HFFc6 (cell line): ENCODE data around the gene ZNF683. TPM values are rescaled to one million over a fixed set of nuclear protein-coding genes. Genes with fewer than 3 reads are reported as not detected.
A peak's percentile ranks its signal among the peaks of the same experiment; 100 is the strongest.
"Not testable (repeated sequence)": the region's sequence is repeated elsewhere in the genome, so short reads cannot be mapped to it uniquely, and the experiment has no call there.

Experiments
- DNase-seq: peaks from one replicate; pipeline ENCODE4 v3.0.0-alpha.2; 2018
- H3K27ac Mint-ChIP-seq: 2 replicates; pipeline ENCODE4 v1.8.0; 2020; ENCODE audit warnings: mild to moderate bottlenecking, mixed read lengths
- H3K27me3 Mint-ChIP-seq: 2 replicates; pipeline ENCODE4 v1.8.0; 2021; ENCODE audit warnings: mild to moderate bottlenecking, moderate library complexity, mixed read lengths; ENCODE audit not compliant: insufficient read depth
- H3K36me3 Mint-ChIP-seq: 2 replicates; pipeline ENCODE4 v1.8.0; 2021; ENCODE audit warnings: low read depth, mixed read lengths
- H3K4me1 Mint-ChIP-seq: 2 replicates; pipeline ENCODE4 v1.8.0; 2020; ENCODE audit warnings: low read depth, mixed read lengths
- H3K4me3 Mint-ChIP-seq: 2 replicates; pipeline ENCODE4 v1.8.0; 2020; ENCODE audit warnings: mild to moderate bottlenecking, moderate library complexity, mixed read lengths
- H3K9me3 Mint-ChIP-seq: 2 replicates; pipeline ENCODE4 v1.8.0; 2020; ENCODE audit warnings: mild to moderate bottlenecking, mixed read lengths
- total RNA-seq, 6 experiments: library from RNA; stranded (reverse); fragmentation: NEBNext Ultra II Directional; extraction: Animal tissue kit (Norgen Biotek cat#: 25700); gene quantifications; 2 replicates in 1 of 6; 3 replicates in 5 of 6; pipeline ENCODE4 v1.2.3, GENCODE V29; 2021
- TF ChIP-seq, protein P1 (sequence below): fragments of 200-600 bp; sonication (generic); IDR thresholded peaks from 2 replicates; pipeline ENCODE4 v1.5.0; 2021; ENCODE audit warnings: antibody characterized with exemption, mild to moderate bottlenecking

The ZNF683 gene
- total RNA-seq, 6 experiments from 2014 or later: not detected

- H3K4me3 Mint-ChIP-seq: no peak overlapping the region
- no peak for DNase-seq
These were observed 35.4 kb downstream of the ZNF683 start for GRCh38 chr1:26337206-26337535.

DNA sequence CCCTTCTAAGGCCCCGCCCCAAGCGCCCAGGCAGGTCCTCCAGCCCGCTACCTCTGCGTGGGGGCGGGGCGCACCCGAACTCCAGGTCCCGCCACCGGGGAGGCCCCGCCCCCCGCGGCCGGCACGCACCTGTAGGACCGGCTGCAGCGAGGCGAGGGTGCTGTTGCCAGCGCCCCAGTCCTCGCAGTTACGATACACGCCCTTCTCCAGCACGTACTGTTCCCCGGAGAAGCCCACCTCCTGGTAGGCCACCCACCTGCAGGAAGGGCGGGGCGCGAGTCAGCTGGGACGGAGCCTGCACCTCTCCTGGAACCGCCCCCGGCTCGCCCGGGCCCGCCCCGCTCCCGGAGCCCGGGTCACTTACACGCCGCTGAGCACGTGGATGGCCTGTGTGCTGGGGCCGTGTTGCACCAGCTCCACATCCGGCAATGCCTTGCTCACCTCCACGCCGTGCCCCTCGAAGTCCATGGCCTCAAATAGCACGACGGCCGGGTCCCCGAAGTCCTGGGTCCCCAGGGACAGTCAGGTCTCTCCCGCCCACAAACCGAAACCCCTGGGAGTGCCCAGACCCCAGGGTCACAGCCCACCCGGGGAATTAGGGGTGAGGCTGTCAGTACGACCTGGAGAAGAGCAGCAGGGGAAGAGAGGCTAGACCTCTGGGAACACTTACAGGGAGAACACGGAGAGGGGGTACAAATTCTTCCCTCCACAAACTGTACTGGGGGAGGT is 35.9 kb downstream of the ZNF683 start:
- no peak for DNase-seq
- Mint-ChIP-seq H3K27ac (no peak overlapping the region), H3K4me3 (no peak overlapping the region; the same call in 1 of the 2 replicates)

More at GRCh38 chr1:26337206-26337535, 35.4 kb downstream of the ZNF683 start:
- Mint-ChIP-seq H3K36me3 (no peaks in the 10 kb centered on the region), H3K9me3 (no peaks in the 10 kb centered on the region), H3K27me3 (peaks cover 2% of the 10 kb centered on the region), H3K27ac (no peak overlapping the region), H3K4me1 (peaks cover 13% of the 10 kb centered on the region)
- TF ChIP-seq, protein P1, sequence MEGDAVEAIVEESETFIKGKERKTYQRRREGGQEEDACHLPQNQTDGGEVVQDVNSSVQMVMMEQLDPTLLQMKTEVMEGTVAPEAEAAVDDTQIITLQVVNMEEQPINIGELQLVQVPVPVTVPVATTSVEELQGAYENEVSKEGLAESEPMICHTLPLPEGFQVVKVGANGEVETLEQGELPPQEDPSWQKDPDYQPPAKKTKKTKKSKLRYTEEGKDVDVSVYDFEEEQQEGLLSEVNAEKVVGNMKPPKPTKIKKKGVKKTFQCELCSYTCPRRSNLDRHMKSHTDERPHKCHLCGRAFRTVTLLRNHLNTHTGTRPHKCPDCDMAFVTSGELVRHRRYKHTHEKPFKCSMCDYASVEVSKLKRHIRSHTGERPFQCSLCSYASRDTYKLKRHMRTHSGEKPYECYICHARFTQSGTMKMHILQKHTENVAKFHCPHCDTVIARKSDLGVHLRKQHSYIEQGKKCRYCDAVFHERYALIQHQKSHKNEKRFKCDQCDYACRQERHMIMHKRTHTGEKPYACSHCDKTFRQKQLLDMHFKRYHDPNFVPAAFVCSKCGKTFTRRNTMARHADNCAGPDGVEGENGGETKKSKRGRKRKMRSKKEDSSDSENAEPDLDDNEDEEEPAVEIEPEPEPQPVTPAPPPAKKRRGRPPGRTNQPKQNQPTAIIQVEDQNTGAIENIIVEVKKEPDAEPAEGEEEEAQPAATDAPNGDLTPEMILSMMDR: no peak

DNA sequence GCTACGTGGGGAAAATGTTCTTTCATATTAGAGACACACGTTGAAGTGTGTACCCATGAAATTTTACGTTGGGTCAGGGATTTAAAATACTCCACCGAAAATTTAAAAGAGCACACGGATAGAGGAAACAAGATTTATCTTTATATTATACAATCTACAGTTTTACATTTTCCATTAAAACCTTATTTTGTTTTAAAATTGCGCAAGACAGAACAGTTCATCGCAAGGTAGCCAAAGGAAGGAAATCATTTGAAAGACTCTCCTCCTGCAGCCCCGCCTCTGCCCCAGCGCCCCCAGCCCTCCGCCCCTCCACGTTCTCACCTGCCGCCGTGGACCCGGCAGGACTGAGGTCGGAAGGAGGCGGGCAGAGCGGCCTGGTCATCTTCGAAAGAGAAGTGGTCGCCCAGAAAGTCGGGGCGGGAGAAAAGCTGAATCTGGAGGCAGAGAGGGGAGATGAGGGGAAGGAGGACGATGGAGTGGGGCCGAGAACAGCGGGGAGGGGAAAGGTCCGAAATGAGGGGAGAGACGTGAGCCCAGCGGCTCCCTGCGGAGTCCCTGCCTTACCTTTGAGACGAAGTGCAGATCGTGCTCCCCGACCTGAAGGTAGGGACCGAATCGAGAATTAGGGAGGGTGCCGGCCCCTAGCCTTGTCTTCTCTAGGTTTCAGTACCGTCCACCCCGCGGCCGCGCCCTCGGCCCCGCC is 36.6 kb downstream of the ZNF683 start:
- Mint-ChIP-seq H3K27ac (no peak overlapping the region), H3K27me3 (peaks cover 2% of the 10 kb centered on the region), H3K36me3 (no peaks in the 10 kb centered on the region), H3K9me3 (no peaks in the 10 kb centered on the region), H3K4me1 (peaks cover 22% of the 10 kb centered on the region), H3K4me3 (peak overlapping the region; percentile 88)
- no peak for DNase-seq
- TF ChIP-seq, protein P1: no peak

More for the DNA sequence above, 35.9 kb downstream of the ZNF683 start:
- Mint-ChIP-seq H3K9me3 (no peaks in the 10 kb centered on the region), H3K27me3 (peaks cover 2% of the 10 kb centered on the region; the same call in 1 of the 2 replicates), H3K36me3 (no peaks in the 10 kb centered on the region), H3K4me1 (peaks cover 16% of the 10 kb centered on the region)
- TF ChIP-seq, protein P1: no peak

- not testable (repeated sequence) for H3K27ac Mint-ChIP-seq, H3K27me3 Mint-ChIP-seq, H3K4me3 Mint-ChIP-seq, H3K9me3 Mint-ChIP-seq, DNase-seq, H3K36me3 Mint-ChIP-seq
- H3K4me1 Mint-ChIP-seq: peaks cover 15% of the 10 kb centered on the region
These were observed 39.2 kb downstream of the ZNF683 start for GRCh38 chr1:26333312-26333711.

DNA sequence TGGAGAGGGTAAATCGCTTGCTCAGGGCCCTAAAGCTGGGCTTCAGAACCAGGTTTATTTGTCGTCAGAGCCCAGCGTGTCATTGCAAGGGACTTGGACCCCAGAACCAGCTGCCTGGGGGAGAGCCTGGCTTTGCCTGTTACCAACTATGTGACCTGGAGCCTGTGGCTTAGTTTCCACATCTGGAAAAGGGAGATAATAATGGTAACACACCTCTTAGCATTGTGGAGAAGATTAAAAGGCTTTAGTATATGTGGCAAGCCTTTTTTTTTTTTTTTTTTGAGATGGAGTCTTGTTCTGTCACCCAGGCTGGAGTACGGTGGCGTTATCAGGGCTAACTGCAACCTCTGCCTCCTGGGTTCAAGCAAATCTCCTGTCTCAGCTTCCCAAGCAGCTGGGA is 42.3 kb downstream of the ZNF683 start:
- H3K4me1 Mint-ChIP-seq: peaks cover 9% of the 10 kb centered on the region
- no peak for DNase-seq
- H3K4me3 Mint-ChIP-seq: no peak overlapping the region
- peaks cover under 1% of the 10 kb centered on the region for H3K27me3 Mint-ChIP-seq
- TF ChIP-seq, protein P1: no peak
- H3K36me3 Mint-ChIP-seq: no peaks in the 10 kb centered on the region
- no peaks in the 10 kb centered on the region for H3K9me3 Mint-ChIP-seq
- no peak overlapping the region for H3K27ac Mint-ChIP-seq

- not testable (repeated sequence) for H3K27me3 Mint-ChIP-seq, H3K4me3 Mint-ChIP-seq
These were observed 43.2 kb downstream of the ZNF683 start for GRCh38 chr1:26329380-26329779.

More at GRCh38 chr1:26329380-26329779, 43.2 kb downstream of the ZNF683 start:
- not testable (repeated sequence) for H3K36me3 Mint-ChIP-seq, H3K27ac Mint-ChIP-seq, H3K4me1 Mint-ChIP-seq, H3K9me3 Mint-ChIP-seq, DNase-seq
